ENCODE measurements around the gene SCNN1A. TPM values are rescaled to one million over a fixed set of nuclear protein-coding genes. Genes with fewer than 3 reads are reported as not detected.
"Not testable (repeated sequence)": the region's sequence is repeated elsewhere in the genome, so short reads cannot be mapped to it uniquely, and the experiment has no call there.

The SCNN1A gene
- total RNA-seq, 1 donor from 2014 or later, result 0.46 TPM

DNA sequence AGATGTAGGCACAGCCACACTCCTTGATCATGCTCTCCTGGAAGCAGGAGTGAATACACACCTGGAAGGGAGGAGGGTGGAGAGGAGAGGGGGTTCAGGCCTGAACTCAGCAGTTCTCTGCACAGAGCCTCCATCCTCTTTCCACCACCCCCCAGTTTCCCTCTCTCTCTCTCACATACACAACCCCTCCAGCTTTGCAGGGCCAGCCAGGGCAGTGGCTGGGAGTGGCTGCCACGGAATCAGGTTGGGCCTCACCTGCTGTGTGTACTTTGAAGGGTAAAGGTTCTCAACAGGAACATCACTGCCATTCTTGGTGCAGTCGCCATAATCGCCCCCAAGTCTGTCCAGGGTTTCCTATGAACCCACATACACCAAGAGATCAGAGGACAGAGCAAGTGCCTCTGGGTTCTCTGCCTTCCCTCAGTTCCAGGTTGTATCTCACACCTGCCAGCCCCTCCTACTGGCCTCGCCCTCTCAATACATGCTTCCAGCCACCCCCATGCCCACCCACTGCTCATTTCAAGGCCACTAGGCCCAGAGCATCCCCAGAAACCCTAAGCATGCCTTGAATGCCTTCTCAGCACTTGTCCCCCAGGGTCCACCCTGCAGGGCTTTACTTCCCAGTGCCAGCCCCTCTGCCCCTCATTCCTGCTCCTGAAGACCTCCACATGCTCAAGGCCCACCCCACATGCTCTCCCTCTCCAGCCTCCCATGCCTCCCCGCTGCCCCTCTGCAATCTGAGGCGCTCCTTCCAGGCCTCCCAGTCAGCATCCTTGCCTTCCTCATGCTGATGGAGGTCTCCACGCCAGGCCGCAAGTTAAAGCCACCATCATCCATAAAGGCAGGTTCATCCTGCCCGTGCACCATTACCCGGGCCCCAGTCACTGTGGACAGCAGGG lies 20.6 kb downstream of the SCNN1A start:
- intact Hi-C loops (cut with DNase I), result no loop called here
- no peak for DNase-seq (ENCODE audit: low spot score)

DNA sequence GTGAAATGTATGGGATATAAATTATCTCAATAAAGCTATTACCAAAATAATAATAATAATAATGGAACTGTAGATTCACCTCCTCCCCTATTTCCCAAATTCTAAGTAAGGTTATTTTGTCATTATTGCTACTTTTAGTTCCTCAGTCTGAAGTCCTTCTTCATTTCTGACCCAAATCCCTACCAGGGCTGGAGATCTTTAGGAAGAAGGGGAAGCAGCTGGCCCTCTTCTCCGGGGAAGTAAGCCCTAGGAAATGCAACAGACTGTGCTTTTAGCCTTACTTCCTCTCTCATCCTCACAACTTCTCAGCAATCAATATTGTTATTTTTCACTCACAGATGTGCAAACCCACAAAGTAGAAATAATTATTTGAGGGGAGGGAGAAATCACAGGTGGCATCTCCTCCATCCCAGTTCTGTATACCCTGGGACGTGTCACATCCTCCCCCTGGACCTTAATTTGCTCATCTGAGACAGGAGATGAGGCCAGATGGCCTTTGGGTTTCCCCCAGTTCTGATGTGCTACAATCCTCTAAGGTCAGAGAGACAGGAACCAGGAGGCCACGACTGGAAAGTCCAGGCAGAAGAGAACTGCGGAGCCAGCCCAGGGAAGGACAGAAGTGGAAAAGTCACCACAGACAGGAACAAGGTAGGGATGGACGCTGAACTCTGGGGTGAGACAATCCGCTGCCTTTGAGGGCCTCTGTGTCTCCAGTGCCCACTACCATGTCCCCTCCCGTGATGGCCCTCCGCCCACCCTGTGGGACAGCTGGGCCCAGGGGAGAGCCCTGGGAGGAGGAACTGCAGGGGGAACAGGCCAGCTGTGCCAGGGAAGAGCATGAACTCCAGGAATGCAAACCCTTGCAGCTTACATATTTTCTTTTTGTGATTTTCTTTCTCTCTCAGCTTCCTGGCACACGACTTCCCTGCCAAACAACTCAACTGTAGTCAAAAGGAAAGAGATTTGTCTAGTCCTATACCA lies 22.9 kb downstream of the SCNN1A start:
- DNase-seq (ENCODE audit: low spot score), result no peak

DNA sequence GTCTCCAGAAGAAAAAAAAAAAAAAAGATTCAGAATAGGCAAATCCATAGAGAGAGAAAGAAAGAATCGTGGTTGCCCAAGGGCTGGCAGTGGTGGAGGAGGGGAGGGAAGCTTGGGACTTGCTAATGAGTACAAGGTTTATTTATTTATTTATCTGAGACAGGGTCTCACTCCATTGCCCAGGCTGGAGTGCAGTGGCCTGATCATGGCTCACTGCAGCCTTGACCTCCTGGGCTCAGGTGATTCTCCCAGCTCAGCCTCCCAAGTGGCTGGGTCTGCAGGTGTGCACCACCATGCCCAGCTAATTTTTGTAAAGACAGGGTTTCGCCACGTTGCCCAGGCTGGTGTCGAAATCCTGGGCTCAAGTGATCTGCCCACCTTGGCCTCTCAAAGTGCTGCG lies 23.7 kb downstream of the SCNN1A start:
- intact Hi-C loops (cut with DNase I), result no loop called here

More for the DNA sequence above, 22.9 kb downstream of the SCNN1A start:
- intact Hi-C loops (cut with DNase I), result no loop called here

DNA sequence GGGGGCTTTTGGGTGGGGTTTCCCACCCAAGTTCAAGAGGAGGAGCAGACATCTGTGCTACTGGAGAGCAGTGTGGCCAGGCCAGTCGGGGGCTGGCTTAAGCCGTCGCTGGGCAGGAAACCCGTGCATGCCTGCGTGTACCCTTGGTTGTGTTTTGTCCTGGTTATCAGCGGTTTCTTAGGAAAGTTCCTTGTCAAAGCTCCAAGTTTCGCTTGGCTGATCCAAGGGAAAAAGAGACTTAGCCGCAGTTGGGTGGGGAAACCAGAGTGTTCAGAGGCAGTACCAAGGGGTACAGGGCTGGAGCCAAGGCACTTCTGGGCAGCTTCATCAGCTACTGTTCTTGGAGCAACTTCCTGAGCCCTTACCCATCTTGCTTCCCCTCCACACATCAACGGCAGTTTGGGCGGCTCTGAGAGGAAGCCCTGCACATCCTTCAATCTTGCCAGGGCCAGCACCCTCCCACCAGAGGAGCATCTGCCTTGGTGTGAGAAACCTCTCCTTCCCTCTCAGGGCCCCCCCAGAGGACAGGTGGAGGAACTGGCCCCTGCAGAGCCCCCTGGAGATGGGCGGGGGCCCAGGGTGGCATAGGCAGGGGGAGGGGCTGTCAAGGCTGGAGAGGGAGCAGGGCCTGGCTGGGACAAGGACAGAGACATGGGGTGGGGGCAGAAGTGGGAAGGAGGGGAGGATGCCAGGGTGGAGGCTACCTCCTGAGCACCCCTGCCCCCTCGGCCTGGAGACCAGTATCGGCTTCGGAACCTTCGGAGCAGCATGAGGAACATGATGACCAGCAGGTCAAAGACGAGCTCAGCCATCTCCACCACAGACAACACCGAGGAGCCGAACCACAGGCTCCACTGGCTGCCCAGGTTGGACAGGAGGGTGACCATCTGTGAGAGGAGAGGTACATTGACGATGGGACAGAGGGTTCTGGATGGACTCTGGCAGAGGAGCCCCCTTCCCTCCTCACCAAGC lies 27.7 kb downstream of the SCNN1A start:
- DNase-seq (ENCODE audit: low spot score), result no peak
- intact Hi-C loops (cut with DNase I), result no loop called here

More for the DNA sequence above, 23.7 kb downstream of the SCNN1A start:
- no peak for DNase-seq (ENCODE audit: low spot score)

DNA sequence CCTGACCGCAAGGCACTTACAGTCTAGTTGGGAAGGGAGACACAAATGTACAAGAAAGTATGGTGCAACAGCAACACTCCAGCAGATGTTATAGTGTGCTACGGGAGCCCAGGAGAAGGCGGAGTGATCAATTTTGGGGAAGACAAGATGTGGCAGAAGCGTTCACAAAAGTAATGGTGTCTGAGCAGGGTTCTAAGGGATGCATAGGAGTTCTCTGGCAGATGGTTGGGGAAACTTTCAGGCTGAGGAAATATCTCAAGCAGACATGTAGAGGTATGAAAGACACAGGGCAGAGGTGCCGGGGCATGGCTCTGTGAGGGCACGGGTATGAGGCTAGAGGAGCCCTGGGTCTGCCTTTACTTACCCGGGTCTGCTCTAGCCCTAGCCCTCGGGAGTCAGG lies 28.4 kb downstream of the SCNN1A start:
- intact Hi-C loops (cut with DNase I), result no loop called here
- no peak for DNase-seq (ENCODE audit: low spot score)

DNA sequence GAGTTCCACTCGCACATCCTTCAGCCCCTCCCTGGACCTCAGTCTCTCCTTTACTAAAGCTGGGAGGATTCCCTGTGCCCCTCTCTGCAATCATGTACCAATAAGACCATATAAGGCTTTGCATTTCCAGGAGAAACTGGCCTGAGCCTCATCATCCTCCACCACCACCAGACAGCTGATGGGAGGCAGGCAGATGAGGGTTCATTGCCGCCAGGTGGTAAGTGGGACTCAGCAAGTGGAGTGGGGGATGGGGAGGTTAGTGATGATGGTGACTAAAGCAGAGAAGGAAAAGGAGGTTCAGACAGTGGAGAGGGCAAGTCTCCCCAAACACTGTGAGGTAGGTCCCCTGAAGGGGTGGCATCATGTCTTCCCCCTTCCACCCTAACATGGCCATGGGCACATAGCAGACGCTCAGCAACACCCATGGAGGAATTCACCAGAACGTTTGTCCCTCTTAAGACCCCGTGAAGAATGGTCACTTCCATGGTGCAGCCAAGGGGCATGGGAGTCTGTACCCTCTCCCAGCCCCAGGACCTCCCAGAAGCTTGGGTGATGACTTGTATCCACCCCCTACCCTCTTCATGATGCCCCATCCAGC lies 29.0 kb downstream of the SCNN1A start:
- no peak for DNase-seq (ENCODE audit: low spot score)
- intact Hi-C loops (cut with DNase I), result no loop called here

DNA sequence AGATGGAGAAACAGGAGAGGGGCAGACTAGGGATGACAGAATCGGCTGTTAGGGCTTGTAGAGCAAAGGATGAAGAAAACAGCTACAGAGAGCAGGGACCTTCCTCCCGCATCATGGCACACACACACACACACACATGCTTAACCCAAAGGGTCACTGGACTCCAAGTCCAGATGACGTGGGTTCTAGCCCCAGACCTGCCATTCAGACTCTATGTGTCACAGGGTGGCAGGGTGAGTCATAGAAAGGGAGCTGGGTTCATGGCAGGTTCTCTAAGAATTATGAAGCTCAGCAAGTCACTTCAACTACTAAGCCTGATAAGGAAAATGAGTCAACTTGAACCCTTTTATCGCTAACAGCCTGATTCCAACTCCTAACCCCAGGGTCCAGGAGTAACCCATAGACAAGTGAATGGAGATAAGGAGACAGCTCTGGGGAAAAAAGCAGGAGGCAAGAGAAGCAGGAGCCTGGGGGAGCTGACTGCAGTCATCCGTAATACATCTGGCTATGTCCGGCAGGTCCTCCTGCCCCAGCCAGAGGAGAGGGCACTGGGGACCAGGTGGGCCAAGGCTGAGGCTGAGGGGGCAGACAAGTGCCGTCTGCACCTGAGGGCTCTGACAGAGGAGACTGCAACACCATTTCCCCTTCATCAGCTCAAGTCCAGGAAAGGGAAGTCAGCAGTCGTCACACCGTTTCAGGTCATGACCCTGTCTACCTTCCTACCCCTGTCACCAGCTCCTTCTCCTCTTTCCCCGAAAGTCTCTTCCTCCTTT lies 29.9 kb downstream of the SCNN1A start:
- intact Hi-C loops (cut with DNase I), result no loop called here
- DNase-seq (ENCODE audit: low spot score), result peak; percentile 90

DNA sequence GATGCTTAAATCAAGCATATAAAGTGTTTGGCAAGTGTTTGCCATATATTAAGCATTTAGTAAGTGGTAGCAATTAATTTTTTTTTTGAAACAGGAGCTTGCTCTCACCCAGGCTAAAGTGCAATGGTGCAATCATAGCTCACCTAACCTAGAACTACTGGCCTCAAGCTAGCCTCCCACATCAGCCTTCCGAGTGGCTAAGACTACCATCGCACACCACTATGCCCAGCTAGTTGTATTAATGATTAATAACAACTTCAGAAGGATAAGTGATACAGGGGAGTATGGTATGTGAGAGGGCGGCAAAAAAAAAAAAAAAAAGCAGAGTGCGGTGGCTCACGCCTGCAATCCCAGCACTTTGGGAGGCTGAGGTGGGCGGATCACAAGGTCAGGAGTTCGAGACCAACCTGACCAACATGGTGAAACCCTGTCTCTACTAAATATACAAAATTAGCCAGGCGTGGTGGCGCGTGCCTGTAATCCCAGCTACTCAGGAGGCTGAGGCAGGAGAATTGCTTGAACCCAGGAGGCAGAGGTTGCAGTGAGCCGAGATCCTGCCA lies 31.2 kb downstream of the SCNN1A start:
- DNase-seq (ENCODE audit: low spot score); intact Hi-C loops (cut with DNase I): not testable (repeated sequence)

DNA sequence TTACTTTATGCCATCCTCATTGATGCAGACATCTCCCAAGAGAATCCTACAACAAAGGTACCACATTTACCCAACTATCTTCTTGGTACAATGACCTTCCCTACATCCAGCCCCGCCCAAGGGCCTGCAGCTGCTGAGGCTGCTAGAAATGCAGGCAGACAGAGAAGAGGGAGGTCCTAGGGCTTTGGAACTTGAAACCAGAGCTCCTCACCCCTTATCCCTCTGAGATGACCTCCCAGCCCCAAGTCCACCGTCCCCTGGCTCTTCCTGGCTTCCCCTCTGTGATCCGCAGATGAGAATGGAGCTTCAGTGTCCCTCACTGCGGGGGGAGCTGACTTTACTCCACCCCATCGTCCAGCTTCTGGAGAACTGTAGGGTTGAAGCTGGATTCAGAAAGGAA lies 31.8 kb downstream of the SCNN1A start:
- DNase-seq (ENCODE audit: low spot score), result no peak
- intact Hi-C loops (cut with DNase I), result no loop called here

DNA sequence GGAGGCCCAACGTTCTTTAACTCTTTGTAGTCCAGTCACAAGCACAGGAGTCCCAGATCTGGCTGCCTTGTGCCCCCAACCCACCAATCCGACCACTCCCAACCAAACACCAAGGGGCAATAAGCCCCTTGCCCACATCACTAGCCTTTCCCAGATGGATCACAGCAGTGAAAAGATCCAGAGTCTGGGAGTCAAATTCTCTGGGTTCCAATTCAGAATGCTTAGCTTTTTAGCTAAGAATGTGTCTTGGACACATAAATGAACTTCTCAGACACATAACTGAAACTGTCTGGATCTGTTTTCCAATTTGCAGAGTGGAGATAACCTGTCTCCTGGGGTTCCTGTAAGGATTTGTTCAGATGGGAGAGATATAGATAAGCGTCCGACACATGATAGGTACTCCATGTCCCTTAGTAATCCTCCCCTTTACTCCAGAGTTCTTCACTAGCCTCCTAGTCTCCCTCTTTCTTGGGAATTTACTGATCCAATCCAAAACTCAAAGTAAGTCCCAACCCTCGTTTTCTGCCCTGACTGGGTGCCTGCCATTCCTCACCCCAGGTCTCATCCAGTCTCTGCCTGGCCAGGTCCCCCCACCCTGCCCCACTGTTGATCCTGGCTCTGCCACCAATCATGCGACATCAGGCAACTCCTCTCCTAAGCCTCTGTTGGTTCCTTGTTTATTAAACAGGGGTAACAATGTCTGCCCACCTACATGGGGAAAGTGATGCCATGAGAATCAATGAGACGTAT lies 33.0 kb downstream of the SCNN1A start:
- DNase-seq (ENCODE audit: low spot score), result no peak
- intact Hi-C loops (cut with DNase I), result no loop called here

DNA sequence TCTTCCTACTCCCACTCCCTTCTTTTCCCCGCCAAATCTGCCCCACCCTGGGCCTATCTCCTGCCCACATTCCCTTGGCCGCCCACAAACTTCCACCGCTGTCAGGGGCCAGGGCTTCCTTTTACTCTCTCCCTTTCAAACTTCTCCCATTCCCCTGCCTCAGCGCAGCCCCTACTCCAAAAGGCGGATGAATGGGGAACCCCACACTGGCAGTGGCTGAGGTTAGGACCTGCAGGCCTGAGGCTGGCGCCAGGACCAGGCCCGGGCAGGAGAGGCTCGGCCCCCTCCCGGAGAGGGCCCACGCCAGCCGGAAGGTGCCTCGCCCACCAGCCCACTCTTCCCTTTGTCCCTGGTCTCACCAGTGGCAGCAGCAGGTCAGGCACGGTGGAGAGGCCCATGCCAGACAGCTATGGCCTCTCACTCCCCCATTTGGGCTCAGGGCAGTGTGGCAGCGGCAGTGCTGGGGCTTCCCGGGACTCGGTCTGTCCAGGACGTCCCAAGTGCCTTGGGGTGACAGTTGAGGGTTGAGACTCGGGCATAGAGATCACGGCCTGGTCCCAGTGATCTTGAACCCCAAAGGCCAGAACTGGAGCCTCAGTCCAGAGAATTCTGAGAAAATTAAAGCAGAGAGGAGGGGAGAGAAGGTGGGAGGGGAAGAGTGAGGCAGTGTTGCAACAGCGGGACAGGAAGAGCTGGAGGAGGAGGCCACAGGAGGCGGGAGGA lies 33.8 kb downstream of the SCNN1A start, which contains the start of gene TNFRSF1A:
Gene TNFRSF1A, minus strand, starts transcription at position 660 of the 723 bp plus-strand sequence. Its CDS starts 262 bp downstream, at position 398.
- intact Hi-C loops (cut with DNase I), result no loop called here

DNA sequence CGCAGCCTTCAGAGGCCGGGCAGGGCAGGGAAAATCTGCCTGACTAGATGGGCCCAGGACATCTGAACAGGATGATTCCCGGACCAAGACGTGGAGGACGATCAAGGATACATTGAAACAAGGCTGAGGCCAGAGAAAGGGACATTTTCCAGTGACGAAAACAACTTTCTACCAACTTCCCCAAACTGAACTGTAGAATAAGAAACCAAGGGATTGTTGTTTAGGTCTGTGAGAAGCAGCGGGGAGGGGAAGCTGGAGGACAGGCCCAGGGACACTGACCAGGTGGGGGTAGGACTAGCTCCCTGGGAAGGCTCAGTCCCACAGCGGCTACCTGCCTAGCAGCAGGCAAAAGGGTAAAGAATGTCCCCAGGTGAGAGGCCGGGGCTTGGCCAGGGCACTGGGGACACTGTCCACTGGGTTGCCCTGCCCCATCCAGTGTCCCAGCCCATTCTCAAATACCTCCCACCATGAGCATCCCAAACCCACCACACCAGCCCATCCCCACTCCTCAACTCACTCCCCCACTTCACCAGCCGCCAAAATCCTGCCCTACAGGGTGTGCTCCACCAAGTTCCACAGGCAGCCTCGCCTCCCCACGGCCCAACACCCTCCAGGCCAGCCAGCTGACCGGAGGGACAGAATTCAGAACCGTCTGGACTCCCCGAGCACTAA lies 34.5 kb downstream of the SCNN1A start:
- no peak for DNase-seq (ENCODE audit: low spot score)
- intact Hi-C loops (cut with DNase I), result no loop called here

More for the DNA sequence above, 33.8 kb downstream of the SCNN1A start, which contains the start of gene TNFRSF1A:
- peak; percentile 92 for DNase-seq (ENCODE audit: low spot score)

DNA sequence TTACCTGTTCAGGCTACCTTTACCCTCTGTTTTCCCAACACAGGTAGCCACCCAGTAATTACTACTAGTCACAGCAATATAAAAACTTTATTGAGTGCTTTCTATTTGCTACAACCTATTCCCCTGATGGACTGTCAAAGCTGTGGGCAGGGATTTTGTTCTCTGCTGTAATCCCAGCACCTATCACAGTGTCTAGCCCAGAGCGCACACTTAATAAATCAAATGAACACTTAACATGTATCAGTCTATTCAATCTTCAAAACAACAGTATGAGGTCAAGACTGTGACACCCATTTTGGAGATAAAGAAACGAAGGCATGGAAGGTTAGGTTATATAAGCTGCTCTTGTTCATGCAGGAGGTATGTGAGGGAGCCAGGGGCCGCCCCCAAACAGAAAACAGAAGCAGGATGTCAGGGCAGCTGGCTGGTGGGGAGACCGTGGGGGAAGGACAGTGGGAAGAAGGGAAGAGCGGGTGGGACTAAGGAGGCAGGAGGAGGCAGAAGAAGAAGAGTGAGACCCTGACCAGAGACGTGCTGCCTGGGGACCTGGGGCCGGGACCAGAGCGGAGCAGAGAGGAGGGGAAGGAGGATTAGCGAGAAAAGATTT lies 35.2 kb downstream of the SCNN1A start:
- intact Hi-C loops (cut with DNase I), result no loop called here
- no peak for DNase-seq (ENCODE audit: low spot score)

DNA sequence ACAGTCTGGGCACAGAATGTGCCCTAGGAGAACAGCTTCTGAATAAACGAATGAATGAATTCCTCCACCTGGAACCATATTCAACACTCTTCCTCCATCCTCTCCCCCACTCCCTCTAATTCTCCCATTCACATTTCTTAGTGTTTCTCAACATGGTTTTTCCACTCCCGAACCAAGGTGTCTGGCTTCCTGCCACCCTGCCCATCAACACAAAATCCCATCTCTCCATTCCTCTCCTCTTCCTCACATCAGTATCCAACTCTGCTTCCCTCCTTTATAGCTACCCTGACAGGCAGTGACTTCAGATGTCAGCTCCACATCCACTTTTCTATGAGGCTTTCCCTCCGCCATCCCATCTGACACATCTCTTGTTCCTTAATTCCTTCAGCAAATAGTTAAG lies 36.4 kb downstream of the SCNN1A start:
- DNase-seq (ENCODE audit: low spot score), result no peak
- intact Hi-C loops (cut with DNase I), result loop anchor here (1.0 to 5.0 kb wide), 4 partner anchors 45 to 213 kb away; partner anchors contain the start of genes GAPDH, LTBR and TAPBPL

DNA sequence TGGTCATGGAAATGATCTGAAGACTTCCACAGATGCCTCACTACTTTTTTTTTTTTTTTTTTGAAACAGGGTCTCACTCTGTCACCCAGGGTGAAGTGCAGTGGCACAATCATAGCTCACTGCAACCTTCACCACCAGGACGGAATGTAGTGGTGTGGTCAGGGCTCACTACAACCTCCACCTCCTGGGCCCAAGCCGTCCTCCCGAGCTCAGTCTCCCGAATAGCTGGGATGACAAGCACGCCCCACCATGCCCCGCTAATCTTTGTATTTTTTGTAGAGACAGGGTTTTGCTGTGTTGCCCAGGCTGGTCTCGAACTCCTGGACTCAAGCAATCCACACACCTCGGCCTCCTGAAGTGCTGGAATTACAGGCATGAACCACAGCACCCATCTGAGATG lies 36.8 kb downstream of the SCNN1A start:
- intact Hi-C loops (cut with DNase I), result loop anchor here (1.0 to 5.0 kb wide), 4 partner anchors 46 to 214 kb away; partner anchors contain the start of genes GAPDH, LTBR and TAPBPL

More for the DNA sequence above, 36.8 kb downstream of the SCNN1A start:
- DNase-seq (ENCODE audit: low spot score), result not testable (repeated sequence)

Data from cardiac septum (tissue), 1 donor.